ENCODE results near the gene PPP1R16B. TPM values are rescaled to one million over a fixed set of nuclear protein-coding genes. Genes with fewer than 3 reads are reported as not detected.

Gene PPP1R16B
- total and polyA plus RNA-seq, 4 experiments from 2014 or later = 17.3 to 55.1 (median 45.5) TPM

- Mint-ChIP-seq H3K27ac (peak overlapping the region in 6 of 7 donors; percentile 22 to 81 (median 56)), H3K9me3 (no peaks in the 10 kb centered on the region), H3K27me3 (no peaks in the 10 kb centered on the region), H3K4me3 (no peak overlapping the region), H3K4me1 (peaks cover 52 to 66% (median 58%) of the 10 kb centered on the region in 4 donors), H3K36me3 (peaks cover 32 to 51% of the 10 kb centered on the region in 2 donors)
- no peak for DNase-seq
- ChIA-PET CTCF (ENCODE audit: partially characterized antibody) (interaction anchor here (0.7 to 2.1 kb wide), 4 partner anchors 10 to 56 kb away, joined by 3 to 4 read pairs (median 4); no protein-coding TSS in a partner anchor), POLR2A (ENCODE audit: partially characterized antibody) (interaction anchor here (1.2 to 11.7 kb wide), 4 partner anchors 10 to 36 kb away, joined by 3 to 196 read pairs (median 58); partner anchors contain the start of gene PPP1R16B)
- peaks cover 10% of the 10 kb centered on the region for H3K36me3 ChIP-seq (ENCODE audit: insufficient read depth, low read length)
- H3K4me1 ChIP-seq (ENCODE audit: insufficient read depth, low read length) = peaks cover 72% of the 10 kb centered on the region
- H3K4me3 ChIP-seq (ENCODE audit: low read length in 2 of 2) = no peak overlapping the region
- intact Hi-C loops (cut with micrococcal nuclease) = no loop called here
- no peak overlapping the region for H3K27ac ChIP-seq (ENCODE audit: low read depth, low read length)
- no peaks in the 10 kb centered on the region for H3K27me3 ChIP-seq (ENCODE audit: insufficient read depth, low read length)
- H3K9me3 ChIP-seq (ENCODE audit: control insufficient read depth in 1 of 2, low read length in 2 of 2) = no peaks in the 10 kb centered on the region
These were observed 31.5 kb downstream of the PPP1R16B start for GRCh38 chr20:38836991-38837390.

GRCh38 chr20:38838326-38838725 is 32.8 kb downstream of the PPP1R16B start:
- H3K9me3 ChIP-seq (ENCODE audit: control insufficient read depth in 1 of 2, low read length in 2 of 2) = no peaks in the 10 kb centered on the region
- H3K36me3 ChIP-seq (ENCODE audit: insufficient read depth, low read length) = peaks cover 10% of the 10 kb centered on the region
- no peak overlapping the region for H3K4me3 ChIP-seq (ENCODE audit: low read length in 2 of 2)
- intact Hi-C loops (cut with micrococcal nuclease) = no loop called here
- H3K27me3 ChIP-seq (ENCODE audit: insufficient read depth, low read length) = no peaks in the 10 kb centered on the region
- Mint-ChIP-seq H3K4me3 (peak overlapping the region in 1 of 8 donors; percentile 20), H3K9me3 (no peaks in the 10 kb centered on the region), H3K4me1 (peaks cover 52 to 67% (median 58%) of the 10 kb centered on the region in 4 donors), H3K27me3 (no peaks in the 10 kb centered on the region), H3K27ac (peak overlapping the region in 5 of 7 donors; percentile 41 to 100 (median 96)), H3K36me3 (peaks cover 27 to 44% of the 10 kb centered on the region in 2 donors)
- ChIA-PET CTCF (ENCODE audit: partially characterized antibody) (interaction anchor here (0.9 to 3.9 kb wide), 3 partner anchors 17 to 55 kb away, joined by 3 to 18 read pairs (median 3); no protein-coding TSS in a partner anchor), POLR2A (ENCODE audit: partially characterized antibody) (interaction anchor here (1.0 to 11.7 kb wide), 3 partner anchors 31 to 44 kb away, joined by 3 to 196 read pairs (median 114); partner anchors contain the start of gene PPP1R16B)
- H3K27ac ChIP-seq (ENCODE audit: low read depth, low read length) = no peak overlapping the region
- H3K4me1 ChIP-seq (ENCODE audit: insufficient read depth, low read length) = peaks cover 72% of the 10 kb centered on the region
- no peak for DNase-seq

- H3K9me3 Mint-ChIP-seq = no peaks in the 10 kb centered on the region
- H3K4me1 ChIP-seq (ENCODE audit: insufficient read depth, low read length) = peaks cover 73% of the 10 kb centered on the region
- H3K4me1 Mint-ChIP-seq = peaks cover 51 to 69% (median 58%) of the 10 kb centered on the region in 4 donors
- H3K27ac Mint-ChIP-seq = peak overlapping the region; percentile 96 to 100 (median 99)
- intact Hi-C loops (cut with micrococcal nuclease) = no loop called here
- DNase-seq = no peak
- no peaks in the 10 kb centered on the region for H3K27me3 Mint-ChIP-seq
- peak overlapping the region in 1 of 2 donors; percentile 22 for H3K4me3 ChIP-seq (ENCODE audit: low read length in 2 of 2)
- peak overlapping the region; percentile 83 for H3K27ac ChIP-seq (ENCODE audit: low read depth, low read length)
- POLR2A ChIA-PET (ENCODE audit: partially characterized antibody) = interaction anchor here (1.1 to 11.7 kb wide), 5 partner anchors 8 to 54 kb away, joined by 3 to 196 read pairs (median 30); partner anchors contain the start of gene PPP1R16B
- H3K9me3 ChIP-seq (ENCODE audit: control insufficient read depth in 1 of 2, low read length in 2 of 2) = no peaks in the 10 kb centered on the region
- CTCF ChIA-PET (ENCODE audit: partially characterized antibody) = interaction anchor here (0.8 to 4.1 kb wide), 11 partner anchors 10 to 210 kb away, joined by 3 to 36 read pairs (median 5); partner anchors contain the start of genes DHX35 and PPP1R16B
- H3K4me3 Mint-ChIP-seq = peak overlapping the region in 6 of 8 donors; percentile 1 to 84 (median 46)
- peaks cover 27 to 42% of the 10 kb centered on the region in 2 donors for H3K36me3 Mint-ChIP-seq
- peaks cover 10% of the 10 kb centered on the region for H3K36me3 ChIP-seq (ENCODE audit: insufficient read depth, low read length)
- H3K27me3 ChIP-seq (ENCODE audit: insufficient read depth, low read length) = no peaks in the 10 kb centered on the region
These were observed 34.1 kb downstream of the PPP1R16B start for GRCh38 chr20:38839563-38839962.

- peaks cover 10% of the 10 kb centered on the region for H3K36me3 ChIP-seq (ENCODE audit: insufficient read depth, low read length)
- peak in 3 of 5 donors; percentile 18 to 67 (median 28) for DNase-seq
- POLR2A ChIA-PET (ENCODE audit: partially characterized antibody) = interaction anchor here (1.0 to 11.7 kb wide), 11 partner anchors 8 to 122 kb away, joined by 3 to 196 read pairs (median 5); partner anchors contain the start of genes DHX35 and PPP1R16B
- CTCF ChIA-PET (ENCODE audit: partially characterized antibody) = interaction anchor here (0.8 to 4.1 kb wide), 14 partner anchors 9 to 209 kb away, joined by 3 to 36 read pairs (median 4); partner anchors contain the start of genes DHX35 and PPP1R16B
- intact Hi-C loops (cut with micrococcal nuclease) = no loop called here
- H3K36me3 Mint-ChIP-seq = peaks cover 25 to 45% of the 10 kb centered on the region in 2 donors
- peak overlapping the region; percentile 13 to 87 (median 77) for H3K4me3 Mint-ChIP-seq
- peak overlapping the region; percentile 83 for H3K27ac ChIP-seq (ENCODE audit: low read depth, low read length)
- H3K9me3 Mint-ChIP-seq = peaks cover 0 to 3% (median 0%) of the 10 kb centered on the region in 8 donors
- no peaks in the 10 kb centered on the region for H3K27me3 Mint-ChIP-seq
- H3K27me3 ChIP-seq (ENCODE audit: insufficient read depth, low read length) = no peaks in the 10 kb centered on the region
- peak overlapping the region; percentile 22 to 26 for H3K4me3 ChIP-seq (ENCODE audit: low read length in 2 of 2)
- peaks cover 76% of the 10 kb centered on the region for H3K4me1 ChIP-seq (ENCODE audit: insufficient read depth, low read length)
- H3K9me3 ChIP-seq (ENCODE audit: control insufficient read depth in 1 of 2, low read length in 2 of 2) = no peaks in the 10 kb centered on the region
- H3K27ac Mint-ChIP-seq = peak overlapping the region; percentile 96 to 100 (median 99)
- peaks cover 55 to 71% (median 61%) of the 10 kb centered on the region in 4 donors for H3K4me1 Mint-ChIP-seq
These were observed 34.8 kb downstream of the PPP1R16B start for GRCh38 chr20:38840053-38840893.

GRCh38 chr20:38840894-38841470 is 35.5 kb downstream of the PPP1R16B start:
- Mint-ChIP-seq H3K4me3 (peak overlapping the region in 7 of 8 donors; percentile 72 to 87 (median 78)), H3K27ac (peak overlapping the region; percentile 96 to 100 (median 99)), H3K4me1 (peaks cover 62 to 77% (median 68%) of the 10 kb centered on the region in 4 donors), H3K9me3 (peaks cover 0 to 4% (median 0%) of the 10 kb centered on the region in 8 donors), H3K27me3 (no peaks in the 10 kb centered on the region), H3K36me3 (peaks cover 31 to 51% of the 10 kb centered on the region in 2 donors)
- CTCF ChIA-PET (ENCODE audit: partially characterized antibody) = interaction anchor here (1.1 to 4.1 kb wide), 9 partner anchors 14 to 122 kb away, joined by 3 to 36 read pairs (median 6); partner anchors contain the start of genes DHX35 and PPP1R16B
- POLR2A ChIA-PET (ENCODE audit: partially characterized antibody) = interaction anchor here (1.0 to 11.7 kb wide), 10 partner anchors 9 to 121 kb away, joined by 3 to 196 read pairs (median 6); partner anchors contain the start of genes DHX35 and PPP1R16B
- Histone ChIP-seq H3K27ac (ENCODE audit: low read depth, low read length) (peak overlapping the region; percentile 83), H3K4me1 (ENCODE audit: insufficient read depth, low read length) (peaks cover 83% of the 10 kb centered on the region), H3K27me3 (ENCODE audit: insufficient read depth, low read length) (no peaks in the 10 kb centered on the region), H3K36me3 (ENCODE audit: insufficient read depth, low read length) (peaks cover 10% of the 10 kb centered on the region), H3K9me3 (ENCODE audit: control insufficient read depth in 1 of 2, low read length in 2 of 2) (no peaks in the 10 kb centered on the region), H3K4me3 (ENCODE audit: low read length in 2 of 2) (peak overlapping the region in 1 of 2 donors; percentile 20)
- intact Hi-C loops (cut with micrococcal nuclease) = no loop called here
- DNase-seq = peak; percentile 61 to 81 (median 77)

- Histone ChIP-seq H3K27ac (ENCODE audit: low read depth, low read length) (peak overlapping the region; percentile 83), H3K4me1 (ENCODE audit: insufficient read depth, low read length) (peaks cover 89% of the 10 kb centered on the region), H3K36me3 (ENCODE audit: insufficient read depth, low read length) (peaks cover 5% of the 10 kb centered on the region), H3K4me3 (ENCODE audit: low read length in 2 of 2) (peak overlapping the region in 1 of 2 donors; percentile 20), H3K27me3 (ENCODE audit: insufficient read depth, low read length) (no peaks in the 10 kb centered on the region), H3K9me3 (ENCODE audit: control insufficient read depth in 1 of 2, low read length in 2 of 2) (no peaks in the 10 kb centered on the region)
- Mint-ChIP-seq H3K4me1 (peaks cover 65 to 83% (median 73%) of the 10 kb centered on the region in 4 donors), H3K4me3 (peak overlapping the region; percentile 23 to 87 (median 74)), H3K27me3 (no peaks in the 10 kb centered on the region), H3K9me3 (peaks cover 0 to 4% (median 0%) of the 10 kb centered on the region in 8 donors), H3K27ac (peak overlapping the region; percentile 96 to 100 (median 99)), H3K36me3 (peaks cover 31 to 54% of the 10 kb centered on the region in 2 donors)
- ChIA-PET CTCF (ENCODE audit: partially characterized antibody) (interaction anchor here (1.2 to 4.1 kb wide), 7 partner anchors 15 to 121 kb away, joined by 4 to 36 read pairs (median 7); partner anchors contain the start of genes DHX35 and PPP1R16B), POLR2A (ENCODE audit: partially characterized antibody) (interaction anchor here (1.0 to 11.7 kb wide), 7 partner anchors 8 to 52 kb away, joined by 3 to 196 read pairs (median 18); partner anchors contain the start of gene PPP1R16B)
- intact Hi-C loops (cut with micrococcal nuclease) = no loop called here
- no peak for DNase-seq
These were observed 36.1 kb downstream of the PPP1R16B start for GRCh38 chr20:38841570-38841969.
